Spleen (tissue), 7 donors: ENCODE results near the gene PARVA.

Source experiments
- CTCF ChIP-seq, 11 experiments: fragments of 200-600 bp in 7 of 11; fragments of 450-650 bp in 4 of 11; sonication (generic) in 4 of 11; IDR thresholded peaks in 8 of 11; conservative IDR thresholded peaks in 3 of 11; 1 replicate in 7 of 11; 2 replicates in 4 of 11; pipeline versions ENCODE4 v1.4.0 to v1.8.0; 2016 to 2021; ENCODE audit warnings: antibody characterized with exemption in 11 of 11, inconsistent platforms in 4 of 11, mild to moderate bottlenecking in 1 of 11
- POLR2A ChIP-seq, 3 donors: fragments of 450-650 bp; IDR thresholded peaks; one replicate each; pipeline ENCODE4 v1.5.1; 2017; ENCODE audit warnings: antibody characterized with exemption in 3 of 3, mild to moderate bottlenecking in 1 of 3
- POLR2AphosphoS5 ChIP-seq, 3 donors: sonication (generic); formaldehyde crosslinking; IDR thresholded peaks; one replicate each; pipeline ENCODE4 v1.5.1; 2017; ENCODE audit warnings: antibody characterized with exemption in 3 of 3
- donor health status: DM: no; HTN: no; CAD: no; lungs with moderate emphysema.
- donor health status: DM: no; HTN: no; CAD: no.
- donor health status: DM: no; HTN: no; CAD: no.

GRCh38 chr11:12361682-12362081, 15.7 kb upstream of the PARVA start:
- no peak for TF ChIP-seq POLR2A (IDR thresholded peaks at IDR 0.05)
- TF ChIP-seq CTCF (IDR thresholded peaks at IDR 0.05 in 8 of 11, conservative IDR thresholded peaks at IDR 0.05 in 3 of 11), result no peak
- TF ChIP-seq POLR2AphosphoS5 (IDR thresholded peaks at IDR 0.05), result no peak
